ENCODE measurements around the gene CCDC28B. TPM values are rescaled to one million over a fixed set of nuclear protein-coding genes. Genes with fewer than 3 reads are reported as not detected.

CCDC28B gene
- total RNA-seq, 1 donor from 2014 or later, result 29.1 TPM

- TF ChIP-seq, protein P1, sequence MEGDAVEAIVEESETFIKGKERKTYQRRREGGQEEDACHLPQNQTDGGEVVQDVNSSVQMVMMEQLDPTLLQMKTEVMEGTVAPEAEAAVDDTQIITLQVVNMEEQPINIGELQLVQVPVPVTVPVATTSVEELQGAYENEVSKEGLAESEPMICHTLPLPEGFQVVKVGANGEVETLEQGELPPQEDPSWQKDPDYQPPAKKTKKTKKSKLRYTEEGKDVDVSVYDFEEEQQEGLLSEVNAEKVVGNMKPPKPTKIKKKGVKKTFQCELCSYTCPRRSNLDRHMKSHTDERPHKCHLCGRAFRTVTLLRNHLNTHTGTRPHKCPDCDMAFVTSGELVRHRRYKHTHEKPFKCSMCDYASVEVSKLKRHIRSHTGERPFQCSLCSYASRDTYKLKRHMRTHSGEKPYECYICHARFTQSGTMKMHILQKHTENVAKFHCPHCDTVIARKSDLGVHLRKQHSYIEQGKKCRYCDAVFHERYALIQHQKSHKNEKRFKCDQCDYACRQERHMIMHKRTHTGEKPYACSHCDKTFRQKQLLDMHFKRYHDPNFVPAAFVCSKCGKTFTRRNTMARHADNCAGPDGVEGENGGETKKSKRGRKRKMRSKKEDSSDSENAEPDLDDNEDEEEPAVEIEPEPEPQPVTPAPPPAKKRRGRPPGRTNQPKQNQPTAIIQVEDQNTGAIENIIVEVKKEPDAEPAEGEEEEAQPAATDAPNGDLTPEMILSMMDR (IDR thresholded peaks at IDR 0.05), result no peak
- H3K27me3 ChIP-seq, result no peaks in the 10 kb centered on the region
- peak overlapping the region in 1 of 2 donors; percentile 81 for H3K27ac ChIP-seq
- DNase-seq (ENCODE audit: low spot score in 2 of 2), result no peak
- intact Hi-C loops (cut with DNase I), result loop anchor here (5.0 kb wide), 1 partner anchor 71 kb away; the partner anchor contains the start of gene HDAC1
- no peaks in the 10 kb centered on the region for H3K9me3 ChIP-seq
- H3K36me3 ChIP-seq, result peaks cover 32 to 41% of the 10 kb centered on the region in 2 donors
- peaks cover 19% of the 10 kb centered on the region in 2 donors for H3K4me1 ChIP-seq
- H3K4me3 ChIP-seq, result peak overlapping the region; percentile 87 to 97
Measured at GRCh38 chr1:32220746-32221580, 20.6 kb downstream of the CCDC28B start.

DNA sequence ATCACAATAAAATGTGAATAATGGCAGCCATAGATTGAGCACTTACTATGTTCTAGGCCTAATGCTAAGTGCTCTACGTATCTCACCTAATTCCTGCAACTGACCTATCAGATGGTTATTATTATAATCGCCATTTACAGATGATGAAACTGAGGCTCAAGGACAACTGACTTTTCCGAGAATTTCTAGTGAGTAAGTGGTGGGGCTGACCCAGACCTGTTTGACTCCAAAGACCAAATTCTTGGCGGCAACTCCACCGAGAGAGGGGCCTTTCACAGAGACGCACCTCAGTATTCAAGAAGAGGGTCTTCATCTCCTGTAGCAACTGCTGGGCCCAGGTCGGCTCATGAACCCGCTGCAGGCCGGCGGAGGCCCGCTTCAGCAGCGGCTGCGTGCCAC is 21.2 kb downstream of the CCDC28B start:
- Histone ChIP-seq H3K27me3 (no peaks in the 10 kb centered on the region), H3K27ac (peak overlapping the region; percentile 81 to 97), H3K4me1 (peaks cover 19% of the 10 kb centered on the region in 2 donors), H3K9me3 (no peaks in the 10 kb centered on the region), H3K4me3 (peak overlapping the region; percentile 87 to 97), H3K36me3 (peaks cover 33 to 41% of the 10 kb centered on the region in 2 donors)
- intact Hi-C loops (cut with DNase I), result loop anchor here (5.0 kb wide), 1 partner anchor 71 kb away; the partner anchor contains the start of gene HDAC1
- TF ChIP-seq, protein P1 (IDR thresholded peaks at IDR 0.05), result no peak
- DNase-seq (ENCODE audit: low spot score in 2 of 2), result no peak

DNA sequence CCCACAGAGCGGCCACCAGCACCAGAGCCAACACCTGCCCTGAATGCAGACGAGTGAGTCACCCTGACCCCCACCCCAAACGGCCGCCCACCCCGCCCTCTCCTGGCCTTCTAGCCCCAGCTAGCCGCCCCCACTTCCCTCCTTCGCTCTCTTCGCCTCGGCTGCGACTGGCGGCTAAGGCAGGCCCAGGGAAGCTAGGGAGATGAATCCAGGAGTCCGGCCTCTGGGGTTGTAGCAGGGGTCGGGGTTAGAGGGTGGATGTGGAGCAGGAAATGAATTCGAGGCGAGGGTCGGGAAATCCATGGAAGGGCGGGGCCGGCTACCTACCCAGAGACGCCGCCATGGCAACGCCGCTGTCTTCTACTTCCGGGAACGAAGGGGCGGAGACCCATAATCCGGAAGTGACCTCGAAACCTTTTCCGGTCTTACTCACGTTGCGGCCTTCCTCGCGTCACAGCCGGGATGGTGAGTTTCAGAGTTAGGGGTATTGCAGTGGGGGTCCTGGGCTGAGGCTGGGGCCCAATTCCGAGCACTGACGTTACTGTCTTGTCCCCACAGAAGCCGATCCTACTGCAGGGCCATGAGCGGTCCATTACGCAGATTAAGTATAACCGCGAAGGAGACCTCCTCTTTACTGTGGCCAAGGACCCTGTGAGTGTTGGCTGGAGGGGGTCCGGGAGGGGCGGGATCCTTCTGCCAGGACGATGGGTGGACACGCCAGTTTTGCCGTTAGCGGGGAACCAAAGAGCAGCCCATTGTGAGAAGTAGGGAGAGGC is 21.8 kb downstream of the CCDC28B start, which contains the start of the genes EIF3I and TMEM234:
Gene EIF3I (plus strand): TSS at position 428 of the 776 bp plus-strand sequence. CDS start 35 bp downstream, at position 463.
Gene TMEM234 (minus strand): TSS at position 374 of the 776 bp plus-strand sequence. CDS start 31 bp downstream, at position 343.
- H3K9me3 ChIP-seq, result no peaks in the 10 kb centered on the region
- H3K36me3 ChIP-seq, result peaks cover 29 to 41% of the 10 kb centered on the region in 2 donors
- peaks cover 19% of the 10 kb centered on the region in 2 donors for H3K4me1 ChIP-seq
- TF ChIP-seq, protein P1 (IDR thresholded peaks at IDR 0.05), result no peak
- H3K27ac ChIP-seq, result peak within 1 kb of the TSS; percentile 81 to 97
- DNase-seq (ENCODE audit: low spot score in 2 of 2), result peak; percentile 80 to 97
- H3K27me3 ChIP-seq, result no peaks in the 10 kb centered on the region
- peak within 1 kb of the TSS; percentile 87 to 97 for H3K4me3 ChIP-seq
- intact Hi-C loops (cut with DNase I), result loop anchor here (1.0 to 5.0 kb wide), 4 partner anchors 18 to 70 kb away; partner anchors contain the start of gene HDAC1

- intact Hi-C loops (cut with DNase I), result loop anchor here (5.0 kb wide), 1 partner anchor 69 kb away; the partner anchor contains the start of gene HDAC1
- H3K36me3 ChIP-seq, result peaks cover 38 to 50% of the 10 kb centered on the region in 2 donors
- H3K4me3 ChIP-seq, result peak overlapping the region in 1 of 2 donors; percentile 87
- DNase-seq (ENCODE audit: low spot score in 2 of 2), result no peak
- no peaks in the 10 kb centered on the region for H3K9me3 ChIP-seq
- H3K27me3 ChIP-seq, result no peaks in the 10 kb centered on the region
- TF ChIP-seq, protein P1 (IDR thresholded peaks at IDR 0.05), result no peak
- peaks cover 19% of the 10 kb centered on the region in 2 donors for H3K4me1 ChIP-seq
- peak overlapping the region; percentile 81 to 97 for H3K27ac ChIP-seq
Measured at GRCh38 chr1:32223683-32224082, 23.3 kb downstream of the CCDC28B start.

- H3K4me3 ChIP-seq, result no peak overlapping the region
- H3K36me3 ChIP-seq, result peaks cover 44 to 53% of the 10 kb centered on the region in 2 donors
- intact Hi-C loops (cut with DNase I), result loop anchor here (5.0 kb wide), 1 partner anchor 68 kb away; the partner anchor contains the start of gene HDAC1
- DNase-seq (ENCODE audit: low spot score in 2 of 2), result no peak
- H3K4me1 ChIP-seq, result peaks cover 19% of the 10 kb centered on the region in 2 donors
- no peaks in the 10 kb centered on the region for H3K27me3 ChIP-seq
- TF ChIP-seq, protein P1 (IDR thresholded peaks at IDR 0.05), result no peak
- no peaks in the 10 kb centered on the region for H3K9me3 ChIP-seq
- peak overlapping the region in 1 of 2 donors; percentile 81 for H3K27ac ChIP-seq
Measured at GRCh38 chr1:32224285-32224684, 23.9 kb downstream of the CCDC28B start.
